ENCODE data around the gene SIX1. TPM values are rescaled to one million over a fixed set of nuclear protein-coding genes. Genes with fewer than 3 reads are reported as not detected.

SIX1 gene
- total RNA-seq, 1 donor from 2014 or later: not detected

DNA sequence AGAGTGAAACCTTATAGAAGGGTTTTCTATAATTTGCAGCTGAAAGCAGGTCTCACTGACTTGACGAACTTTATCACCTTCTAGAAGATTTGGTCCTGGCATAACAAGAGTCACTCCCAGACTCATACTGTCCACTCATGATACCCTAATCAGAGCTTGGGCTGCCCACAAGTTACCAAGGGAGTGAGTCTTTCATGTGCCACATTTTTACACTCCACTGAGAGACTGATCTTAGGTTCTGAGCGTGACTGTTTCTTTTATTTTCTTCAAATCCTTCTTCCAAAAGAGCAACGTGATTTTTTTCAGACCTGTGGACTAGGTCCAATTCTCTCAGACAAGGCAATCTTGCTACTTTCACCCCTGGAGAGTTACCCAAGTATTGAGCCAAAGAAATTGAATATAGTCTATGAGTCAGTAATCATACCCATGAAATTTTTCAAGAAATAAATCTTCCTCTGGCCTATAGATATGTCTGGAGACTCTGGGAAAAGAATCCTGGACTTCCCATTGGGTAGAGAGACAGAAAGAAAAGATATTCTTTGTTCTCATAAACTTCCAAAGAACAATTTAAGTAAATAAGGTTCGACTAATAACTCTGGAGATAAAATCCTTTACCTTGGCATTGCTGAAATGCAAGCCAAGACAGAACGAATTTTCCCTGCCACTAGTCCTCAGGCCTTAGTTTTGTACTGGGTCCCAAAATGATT is 26.9 kb downstream of the SIX1 start:
- DNase-seq: no peak
- intact Hi-C loops (cut with micrococcal nuclease): no loop called here
- Histone ChIP-seq H3K4me1 (no peaks in the 10 kb centered on the region), H3K4me3 (no peak overlapping the region), H3K27me3 (ENCODE audit: low read depth) (peaks cover 64% of the 10 kb centered on the region), H3K9me3 (replicated peaks) (no peaks in the 10 kb centered on the region), H3K36me3 (no peaks in the 10 kb centered on the region), H3K27ac (replicated peaks) (no peak overlapping the region)
- TF ChIP-seq, protein P1, sequence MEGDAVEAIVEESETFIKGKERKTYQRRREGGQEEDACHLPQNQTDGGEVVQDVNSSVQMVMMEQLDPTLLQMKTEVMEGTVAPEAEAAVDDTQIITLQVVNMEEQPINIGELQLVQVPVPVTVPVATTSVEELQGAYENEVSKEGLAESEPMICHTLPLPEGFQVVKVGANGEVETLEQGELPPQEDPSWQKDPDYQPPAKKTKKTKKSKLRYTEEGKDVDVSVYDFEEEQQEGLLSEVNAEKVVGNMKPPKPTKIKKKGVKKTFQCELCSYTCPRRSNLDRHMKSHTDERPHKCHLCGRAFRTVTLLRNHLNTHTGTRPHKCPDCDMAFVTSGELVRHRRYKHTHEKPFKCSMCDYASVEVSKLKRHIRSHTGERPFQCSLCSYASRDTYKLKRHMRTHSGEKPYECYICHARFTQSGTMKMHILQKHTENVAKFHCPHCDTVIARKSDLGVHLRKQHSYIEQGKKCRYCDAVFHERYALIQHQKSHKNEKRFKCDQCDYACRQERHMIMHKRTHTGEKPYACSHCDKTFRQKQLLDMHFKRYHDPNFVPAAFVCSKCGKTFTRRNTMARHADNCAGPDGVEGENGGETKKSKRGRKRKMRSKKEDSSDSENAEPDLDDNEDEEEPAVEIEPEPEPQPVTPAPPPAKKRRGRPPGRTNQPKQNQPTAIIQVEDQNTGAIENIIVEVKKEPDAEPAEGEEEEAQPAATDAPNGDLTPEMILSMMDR (IDR thresholded peaks at IDR 0.05; ENCODE audit: borderline replicate concordance): no peak

DNA sequence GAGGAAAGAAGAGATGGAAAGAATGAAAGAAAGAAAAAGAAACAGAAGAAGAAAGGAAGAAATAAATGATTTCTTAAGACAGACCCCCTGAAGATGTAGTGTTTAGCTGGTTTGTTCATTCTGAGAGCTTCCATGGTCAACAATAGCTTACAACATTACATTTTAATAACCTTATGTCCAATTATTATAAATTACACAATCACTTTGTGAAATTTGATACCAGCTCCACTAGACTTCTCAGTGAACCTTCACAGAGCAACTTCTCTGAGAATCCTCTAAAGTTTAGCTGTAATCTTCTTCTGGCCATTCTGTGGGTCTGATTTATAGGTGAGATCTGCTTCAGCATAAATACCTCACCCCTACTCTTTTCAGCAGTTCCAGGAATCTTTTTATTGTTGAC is 27.9 kb downstream of the SIX1 start:
- H3K4me1 ChIP-seq: no peaks in the 10 kb centered on the region
- TF ChIP-seq, protein P1 (IDR thresholded peaks at IDR 0.05; ENCODE audit: borderline replicate concordance): no peak
- H3K9me3 ChIP-seq (replicated peaks): no peaks in the 10 kb centered on the region
- H3K36me3 ChIP-seq: no peaks in the 10 kb centered on the region
- peaks cover 54% of the 10 kb centered on the region for H3K27me3 ChIP-seq (ENCODE audit: low read depth)
- H3K4me3 ChIP-seq: no peak overlapping the region
- no peak for DNase-seq
- H3K27ac ChIP-seq (replicated peaks): no peak overlapping the region
- intact Hi-C loops (cut with micrococcal nuclease): no loop called here

DNA sequence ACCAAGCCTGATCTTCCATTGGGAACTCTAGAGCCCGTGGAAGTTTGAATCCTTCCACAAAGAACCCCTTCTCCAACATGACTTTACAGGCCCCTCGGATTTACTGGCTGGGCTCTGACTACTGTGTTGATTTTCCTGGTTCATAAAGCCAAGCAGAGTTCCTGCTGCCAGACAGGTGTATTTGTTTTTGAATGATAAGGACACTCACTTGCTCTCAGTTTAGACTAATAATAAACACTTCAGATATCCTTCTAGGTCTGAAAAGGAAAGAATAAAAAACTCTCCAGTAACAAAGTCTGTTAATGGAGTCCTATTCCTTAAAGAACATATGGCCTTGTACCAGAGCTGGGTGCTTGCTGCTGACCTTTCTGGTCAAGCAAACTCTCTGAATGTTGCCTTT is 31.0 kb downstream of the SIX1 start:
- H3K27ac ChIP-seq (replicated peaks): no peak overlapping the region
- no peaks in the 10 kb centered on the region for H3K4me1 ChIP-seq
- TF ChIP-seq, protein P1 (IDR thresholded peaks at IDR 0.05; ENCODE audit: borderline replicate concordance): no peak
- intact Hi-C loops (cut with micrococcal nuclease): no loop called here
- no peaks in the 10 kb centered on the region for H3K9me3 ChIP-seq (replicated peaks)
- H3K27me3 ChIP-seq (ENCODE audit: low read depth): peaks cover 49% of the 10 kb centered on the region
- no peak for DNase-seq
- no peaks in the 10 kb centered on the region for H3K36me3 ChIP-seq
- H3K4me3 ChIP-seq: no peak overlapping the region

DNA sequence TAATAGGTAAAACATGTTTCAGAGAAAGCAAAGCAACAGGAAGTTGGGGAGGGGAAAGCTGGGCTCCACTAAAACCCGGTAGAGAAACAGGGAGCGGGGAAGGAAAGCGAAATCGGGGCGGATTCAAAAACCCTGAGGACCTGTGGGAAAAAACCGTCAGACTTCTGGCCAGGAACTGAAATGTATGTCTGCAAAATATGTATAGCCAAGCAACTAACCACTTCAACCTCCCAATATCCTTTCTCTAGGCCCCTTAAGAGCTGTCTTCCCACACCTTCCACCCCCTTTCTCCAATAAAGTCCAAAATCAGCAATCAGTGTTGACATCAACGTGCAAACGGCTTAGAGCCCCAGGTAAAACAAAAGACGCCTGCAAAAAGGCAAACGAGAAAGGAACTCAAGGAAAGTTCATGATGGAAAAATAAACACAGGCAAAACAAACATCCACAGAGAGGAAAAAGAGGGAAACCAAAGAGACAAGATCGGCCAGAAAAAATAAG is 32.8 kb downstream of the SIX1 start:
- Histone ChIP-seq H3K27me3 (ENCODE audit: low read depth) (peaks cover 36% of the 10 kb centered on the region), H3K36me3 (no peaks in the 10 kb centered on the region), H3K4me1 (no peaks in the 10 kb centered on the region), H3K9me3 (replicated peaks) (no peaks in the 10 kb centered on the region), H3K27ac (replicated peaks) (no peak overlapping the region), H3K4me3 (no peak overlapping the region)
- intact Hi-C loops (cut with micrococcal nuclease): no loop called here
- no peak for DNase-seq
- TF ChIP-seq, protein P1 (IDR thresholded peaks at IDR 0.05; ENCODE audit: borderline replicate concordance): no peak

DNA sequence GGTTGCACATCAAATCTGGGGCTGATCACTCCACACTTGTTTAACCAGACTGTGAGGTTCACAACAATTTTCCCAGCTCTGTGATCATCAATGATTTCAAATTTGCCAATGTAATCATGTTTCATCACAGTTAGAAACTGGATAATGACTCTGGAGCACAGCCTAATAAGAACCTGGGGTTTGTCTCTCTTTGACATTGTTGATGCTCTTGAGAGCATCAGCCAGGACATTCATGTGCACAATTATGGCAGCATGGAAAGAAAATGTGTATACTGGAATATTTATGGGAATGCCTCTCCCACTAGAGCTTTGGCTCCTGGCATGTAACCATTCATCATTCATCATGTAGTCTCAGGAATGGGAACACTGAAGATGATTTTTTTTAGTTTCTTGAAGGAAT is 47.0 kb downstream of the SIX1 start:
- peaks cover 6% of the 10 kb centered on the region for H3K9me3 ChIP-seq (replicated peaks)

More for the DNA sequence above, 47.0 kb downstream of the SIX1 start:
- peaks cover 21% of the 10 kb centered on the region for H3K27me3 ChIP-seq (ENCODE audit: low read depth)
- H3K4me3 ChIP-seq: no peak overlapping the region
- H3K4me1 ChIP-seq: no peaks in the 10 kb centered on the region
- H3K36me3 ChIP-seq: no peaks in the 10 kb centered on the region
- no peak for DNase-seq
- TF ChIP-seq, protein P1 (IDR thresholded peaks at IDR 0.05; ENCODE audit: borderline replicate concordance): no peak
- intact Hi-C loops (cut with micrococcal nuclease): no loop called here
- H3K27ac ChIP-seq (replicated peaks): no peak overlapping the region

Measured in left ventricle myocardium inferior (tissue), 1 donor.